Progenitor cell of endocrine pancreas (in vitro differentiated cells): ENCODE data around the gene MPDZ. TPM values are rescaled to one million over a fixed set of nuclear protein-coding genes. Genes with fewer than 3 reads are reported as not detected.

Experiments
- DNase-seq: peaks from one replicate; pipeline ENCODE4 v3.0.0; 2021; ENCODE audit warnings: low spot score; ENCODE audit not compliant: unreplicated experiment
- H3K27ac Mint-ChIP-seq: 2 replicates; pipeline ENCODE4 v1.8.0; 2021; ENCODE audit warnings: mild to moderate bottlenecking, moderate library complexity, mixed read lengths
- H3K27me3 Mint-ChIP-seq: 2 replicates; pipeline ENCODE4 v1.8.0; 2021; ENCODE audit warnings: mixed read lengths
- H3K36me3 Mint-ChIP-seq: 2 replicates; pipeline ENCODE4 v1.8.0; 2022; ENCODE audit warnings: mixed read lengths; ENCODE audit not compliant: insufficient read depth
- H3K4me1 Mint-ChIP-seq: 2 replicates; pipeline ENCODE4 v1.8.0; 2021; ENCODE audit warnings: low read depth, mixed read lengths
- H3K4me3 Mint-ChIP-seq: 2 replicates; pipeline ENCODE4 v1.8.0; 2021; ENCODE audit warnings: low read depth, mild to moderate bottlenecking, moderate library complexity, mixed read lengths
- H3K9me3 Mint-ChIP-seq: 2 replicates; pipeline ENCODE4 v1.8.0; 2021; ENCODE audit warnings: low read depth, mixed read lengths
- total RNA-seq: library from RNA; stranded (reverse); gene quantifications from 2 replicates; pipeline ENCODE4 v1.2.1, GENCODE V29; 2021
- TF ChIP-seq, protein P1 (sequence below): fragments of 200-600 bp; sonication (generic); IDR thresholded peaks from one replicate; pipeline ENCODE4 v1.5.0; 2021; ENCODE audit warnings: antibody characterized with exemption, mild to moderate bottlenecking; ENCODE audit not compliant: unreplicated experiment

Gene MPDZ
- total RNA-seq, 1 donor from 2014 or later: 65.1 TPM

- Mint-ChIP-seq H3K4me1 (peaks cover 10% of the 10 kb centered on the region), H3K27ac (no peak overlapping the region), H3K36me3 (no peaks in the 10 kb centered on the region)
Measured at GRCh38 chr9:13270734-13271133, 8.8 kb downstream of the MPDZ start.

GRCh38 chr9:13269589-13270452, 9.7 kb downstream of the MPDZ start:
- Mint-ChIP-seq H3K4me1 (peaks cover 7% of the 10 kb centered on the region), H3K9me3 (no peaks in the 10 kb centered on the region)
- TF ChIP-seq, protein P1, sequence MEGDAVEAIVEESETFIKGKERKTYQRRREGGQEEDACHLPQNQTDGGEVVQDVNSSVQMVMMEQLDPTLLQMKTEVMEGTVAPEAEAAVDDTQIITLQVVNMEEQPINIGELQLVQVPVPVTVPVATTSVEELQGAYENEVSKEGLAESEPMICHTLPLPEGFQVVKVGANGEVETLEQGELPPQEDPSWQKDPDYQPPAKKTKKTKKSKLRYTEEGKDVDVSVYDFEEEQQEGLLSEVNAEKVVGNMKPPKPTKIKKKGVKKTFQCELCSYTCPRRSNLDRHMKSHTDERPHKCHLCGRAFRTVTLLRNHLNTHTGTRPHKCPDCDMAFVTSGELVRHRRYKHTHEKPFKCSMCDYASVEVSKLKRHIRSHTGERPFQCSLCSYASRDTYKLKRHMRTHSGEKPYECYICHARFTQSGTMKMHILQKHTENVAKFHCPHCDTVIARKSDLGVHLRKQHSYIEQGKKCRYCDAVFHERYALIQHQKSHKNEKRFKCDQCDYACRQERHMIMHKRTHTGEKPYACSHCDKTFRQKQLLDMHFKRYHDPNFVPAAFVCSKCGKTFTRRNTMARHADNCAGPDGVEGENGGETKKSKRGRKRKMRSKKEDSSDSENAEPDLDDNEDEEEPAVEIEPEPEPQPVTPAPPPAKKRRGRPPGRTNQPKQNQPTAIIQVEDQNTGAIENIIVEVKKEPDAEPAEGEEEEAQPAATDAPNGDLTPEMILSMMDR: no peak

More at GRCh38 chr9:13270734-13271133, 8.8 kb downstream of the MPDZ start:
- no peak for DNase-seq
- no peak overlapping the region for H3K4me3 Mint-ChIP-seq
- H3K27me3 Mint-ChIP-seq: no peaks in the 10 kb centered on the region
- no peaks in the 10 kb centered on the region for H3K9me3 Mint-ChIP-seq
- TF ChIP-seq, protein P1: no peak

GRCh38 chr9:13268469-13268868, 11.0 kb downstream of the MPDZ start:
- H3K9me3 Mint-ChIP-seq: no peaks in the 10 kb centered on the region
- no peak overlapping the region for H3K4me3 Mint-ChIP-seq
- no peak for DNase-seq
- H3K4me1 Mint-ChIP-seq: peaks cover 7% of the 10 kb centered on the region
- TF ChIP-seq, protein P1: no peak
- H3K27me3 Mint-ChIP-seq: no peaks in the 10 kb centered on the region
- H3K36me3 Mint-ChIP-seq: peaks cover 3% of the 10 kb centered on the region
- H3K27ac Mint-ChIP-seq: no peak overlapping the region

More at GRCh38 chr9:13269589-13270452, 9.7 kb downstream of the MPDZ start:
- no peak for DNase-seq
- H3K36me3 Mint-ChIP-seq: no peaks in the 10 kb centered on the region
- H3K27me3 Mint-ChIP-seq: no peaks in the 10 kb centered on the region
- no peak overlapping the region for H3K27ac Mint-ChIP-seq
- no peak overlapping the region for H3K4me3 Mint-ChIP-seq

- no peak overlapping the region for H3K27ac Mint-ChIP-seq
- peaks cover 7% of the 10 kb centered on the region for H3K4me1 Mint-ChIP-seq
- H3K36me3 Mint-ChIP-seq: peaks cover 3% of the 10 kb centered on the region
- H3K4me3 Mint-ChIP-seq: no peak overlapping the region
- DNase-seq: no peak
- TF ChIP-seq, protein P1: no peak
- no peaks in the 10 kb centered on the region for H3K9me3 Mint-ChIP-seq
- no peaks in the 10 kb centered on the region for H3K27me3 Mint-ChIP-seq
Measured at GRCh38 chr9:13267743-13268142, 11.7 kb downstream of the MPDZ start.

GRCh38 chr9:13266167-13266566, 13.3 kb downstream of the MPDZ start:
- TF ChIP-seq, protein P1: no peak
- Mint-ChIP-seq H3K4me1 (peaks cover 7% of the 10 kb centered on the region), H3K36me3 (peaks cover 4% of the 10 kb centered on the region), H3K27ac (no peak overlapping the region), H3K4me3 (no peak overlapping the region), H3K27me3 (no peaks in the 10 kb centered on the region), H3K9me3 (no peaks in the 10 kb centered on the region)
- no peak for DNase-seq
